Neural progenitor cell (in vitro differentiated cells): Measurements from ENCODE around the gene MUC22.

ENCODE experiments used
- EZH2 ChIP-seq: fragments of 200-600 bp; sonication (generic); IDR thresholded peaks from 2 replicates; pipeline ENCODE4 v1.6.1; 2017; ENCODE audit warnings: antibody characterized with exemption, mild to moderate bottlenecking, moderate library complexity
- TF ChIP-seq, protein P1 (sequence below): fragments of 200-600 bp; sonication (generic); IDR thresholded peaks from 2 replicates; pipeline ENCODE4 v1.5.1; 2017; ENCODE audit warnings: antibody characterized with exemption, mild to moderate bottlenecking

GRCh38 chr6:31037682-31038081 is 27.4 kb downstream of the MUC22 start:
- TF ChIP-seq, protein P1, sequence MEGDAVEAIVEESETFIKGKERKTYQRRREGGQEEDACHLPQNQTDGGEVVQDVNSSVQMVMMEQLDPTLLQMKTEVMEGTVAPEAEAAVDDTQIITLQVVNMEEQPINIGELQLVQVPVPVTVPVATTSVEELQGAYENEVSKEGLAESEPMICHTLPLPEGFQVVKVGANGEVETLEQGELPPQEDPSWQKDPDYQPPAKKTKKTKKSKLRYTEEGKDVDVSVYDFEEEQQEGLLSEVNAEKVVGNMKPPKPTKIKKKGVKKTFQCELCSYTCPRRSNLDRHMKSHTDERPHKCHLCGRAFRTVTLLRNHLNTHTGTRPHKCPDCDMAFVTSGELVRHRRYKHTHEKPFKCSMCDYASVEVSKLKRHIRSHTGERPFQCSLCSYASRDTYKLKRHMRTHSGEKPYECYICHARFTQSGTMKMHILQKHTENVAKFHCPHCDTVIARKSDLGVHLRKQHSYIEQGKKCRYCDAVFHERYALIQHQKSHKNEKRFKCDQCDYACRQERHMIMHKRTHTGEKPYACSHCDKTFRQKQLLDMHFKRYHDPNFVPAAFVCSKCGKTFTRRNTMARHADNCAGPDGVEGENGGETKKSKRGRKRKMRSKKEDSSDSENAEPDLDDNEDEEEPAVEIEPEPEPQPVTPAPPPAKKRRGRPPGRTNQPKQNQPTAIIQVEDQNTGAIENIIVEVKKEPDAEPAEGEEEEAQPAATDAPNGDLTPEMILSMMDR = no peak
- no peak for TF ChIP-seq EZH2
